GM18502 (cell line): ENCODE results near the gene ZMYM2.

Experiments
- ATAC-seq: cut with Tn5 transposase; IDR thresholded peaks from one replicate; pipeline ENCODE4 v1.9.1; 2021; ENCODE audit warnings: mild to moderate bottlenecking; ENCODE audit not compliant: unreplicated experiment, poor library complexity

Gene ZMYM2

GRCh38 chr13:19981685-19982238 is 23.2 kb downstream of the ZMYM2 start:
- no peak for ATAC-seq

GRCh38 chr13:19982447-19983043 is 24.0 kb downstream of the ZMYM2 start:
- ATAC-seq = no peak

GRCh38 chr13:19984430-19985218 is 26.1 kb downstream of the ZMYM2 start:
- ATAC-seq = peak; percentile 83

- peak; percentile 25 for ATAC-seq
Measured at GRCh38 chr13:19985219-19985556, 26.7 kb downstream of the ZMYM2 start.

- ATAC-seq = no peak
Measured at GRCh38 chr13:19991531-19991930, 33.0 kb downstream of the ZMYM2 start.

- no peak for ATAC-seq
Measured at GRCh38 chr13:19993024-19993423, 34.5 kb downstream of the ZMYM2 start.

- no peak for ATAC-seq
Measured at GRCh38 chr13:19998960-19999359, 40.4 kb downstream of the ZMYM2 start.

GRCh38 chr13:20000062-20000552 is 41.6 kb downstream of the ZMYM2 start:
- no peak for ATAC-seq

- ATAC-seq = no peak
Measured at GRCh38 chr13:20001366-20002190, 43.1 kb downstream of the ZMYM2 start.

- ATAC-seq = no peak
Measured at GRCh38 chr13:20002787-20003186, 44.3 kb downstream of the ZMYM2 start.

GRCh38 chr13:20006206-20006605 is 47.7 kb downstream of the ZMYM2 start:
- ATAC-seq = no peak

- no peak for ATAC-seq
Measured at GRCh38 chr13:20015763-20016162, 57.2 kb downstream of the ZMYM2 start.

- no peak for ATAC-seq
Measured at GRCh38 chr13:20016649-20017364, 58.3 kb downstream of the ZMYM2 start.

GRCh38 chr13:20017365-20017711 is 58.8 kb downstream of the ZMYM2 start:
- ATAC-seq = no peak

- peak; percentile 80 for ATAC-seq
Measured at GRCh38 chr13:20019043-20019442, 60.5 kb downstream of the ZMYM2 start.

GRCh38 chr13:20024702-20025101 is 66.2 kb downstream of the ZMYM2 start:
- no peak for ATAC-seq

- no peak for ATAC-seq
Measured at GRCh38 chr13:20028953-20029352, 70.4 kb downstream of the ZMYM2 start.

GRCh38 chr13:20033486-20033885 is 75.0 kb downstream of the ZMYM2 start:
- ATAC-seq = no peak

GRCh38 chr13:20035130-20035529 is 76.6 kb downstream of the ZMYM2 start:
- no peak for ATAC-seq

GRCh38 chr13:20037908-20038307 is 79.4 kb downstream of the ZMYM2 start:
- no peak for ATAC-seq
